SU-DHL-6 (cell line): ENCODE data around the gene EDIL3.

Source experiments
- H2AFZ ChIP-seq: fragments of 200-600 bp; sonication (generic); 2 replicates; pipeline ENCODE4 v1.6.1; 2014; ENCODE audit warnings: low read depth, mild to moderate bottlenecking, moderate library complexity, mixed read lengths, antibody characterized with exemption, low read length; ENCODE audit not compliant: severe bottlenecking
- H3F3A ChIP-seq: fragments of 200-600 bp; shearing (Covaris generic); 2 replicates; pipeline ENCODE4 v1.6.0; 2016; ENCODE audit warnings: antibody characterized with exemption, mild to moderate bottlenecking; ENCODE audit not compliant: insufficient read depth
- H3K27ac ChIP-seq: fragments of 200-600 bp; sonication (generic); 2 replicates; pipeline ENCODE4 v1.5.1; 2016; ENCODE audit warnings: low read depth, mild to moderate bottlenecking, low read length, moderate library complexity, mixed read lengths
- H3K27me3 ChIP-seq: fragments of 200-600 bp; sonication (generic), shearing (Covaris generic); 2 replicates; pipeline ENCODE4 v1.6.0; 2014; ENCODE audit warnings: mild to moderate bottlenecking, low read length
- H3K36me3 ChIP-seq: fragments of 200-600 bp; sonication (generic); 2 replicates; pipeline ENCODE4 v1.6.1; 2014; ENCODE audit warnings: mild to moderate bottlenecking, low read length, mixed read lengths
- H3K4me2 ChIP-seq: fragments of 300-600, 200-600 bp; shearing (Covaris generic), sonication (generic); 2 replicates; pipeline ENCODE4 v1.6.0; 2014; ENCODE audit warnings: low read length, low read depth, mild to moderate bottlenecking; ENCODE audit not compliant: poor library complexity, severe bottlenecking
- H3K4me3 ChIP-seq: fragments of 200-600 bp; sonication (generic); 2 replicates; pipeline ENCODE4 v1.5.1; 2014; ENCODE audit warnings: antibody characterized with exemption, low read length, mild to moderate bottlenecking, mixed read lengths; ENCODE audit not compliant: insufficient read depth, poor library complexity, severe bottlenecking
- H3K79me2 ChIP-seq: fragments of 200-600 bp; sonication (generic); 2 replicates; pipeline ENCODE4 v1.6.1; 2014; ENCODE audit warnings: mild to moderate bottlenecking, low read length, moderate library complexity; ENCODE audit not compliant: insufficient read depth
- H3K9ac ChIP-seq: fragments of 200-600 bp; sonication (generic); 2 replicates; pipeline ENCODE4 v1.7.0; 2014; ENCODE audit warnings: mild to moderate bottlenecking, low read length
- H3K9me2 ChIP-seq: fragments of 200-600 bp; sonication (generic); replicated peaks from 2 replicates; pipeline ENCODE4 v1.6.1; 2014; ENCODE audit warnings: low read length; ENCODE audit not compliant: insufficient read depth
- H3K9me3 ChIP-seq: fragments of 200-600 bp; sonication (generic); 2 replicates; pipeline ENCODE4 v1.6.1; 2014; ENCODE audit warnings: low read length, mixed read lengths; ENCODE audit not compliant: insufficient read depth
- H4K20me1 ChIP-seq: fragments of 200-600 bp; sonication (generic); 2 replicates; pipeline ENCODE4 v1.6.1; 2014; ENCODE audit warnings: low read depth, mild to moderate bottlenecking, antibody characterized with exemption, low read length, moderate library complexity, mixed read lengths
- EZH2phosphoT487 ChIP-seq: fragments of 200-600 bp; sonication (generic), shearing (Covaris generic); conservative IDR thresholded peaks from 2 replicates; pipeline ENCODE4 v1.6.1; 2018; ENCODE audit warnings: mild to moderate bottlenecking, antibody characterized with exemption, low read length, moderate library complexity, mixed read lengths
- TF ChIP-seq, protein P1 (sequence below): fragments of 200-600 bp; sonication (generic); IDR thresholded peaks from one replicate; pipeline ENCODE4 v1.5.1; 2017; ENCODE audit warnings: antibody characterized with exemption, mild to moderate bottlenecking, low read length, moderate library complexity; ENCODE audit not compliant: insufficient read depth, poor library complexity, severe bottlenecking

The EDIL3 gene

DNA sequence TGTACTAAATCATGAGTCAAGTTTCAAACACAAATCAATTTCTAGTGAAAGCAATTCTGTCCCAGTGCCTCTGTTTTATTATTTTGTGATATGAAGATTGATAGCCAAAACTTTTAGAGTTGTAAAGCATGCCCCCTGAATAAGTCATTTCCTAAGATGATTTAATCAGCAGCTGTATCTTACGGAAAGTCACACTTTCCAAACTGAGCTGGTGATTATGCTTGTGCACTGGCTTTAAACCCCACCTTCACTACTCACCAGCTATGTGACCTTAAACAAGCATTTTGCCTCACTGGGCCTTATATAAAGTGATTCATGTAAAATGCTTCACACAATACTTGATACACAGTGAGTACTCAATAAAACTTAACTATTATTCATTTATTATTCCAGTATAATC is 78.1 kb downstream of the EDIL3 start:
- no peak for TF ChIP-seq EZH2phosphoT487
- TF ChIP-seq, protein P1, sequence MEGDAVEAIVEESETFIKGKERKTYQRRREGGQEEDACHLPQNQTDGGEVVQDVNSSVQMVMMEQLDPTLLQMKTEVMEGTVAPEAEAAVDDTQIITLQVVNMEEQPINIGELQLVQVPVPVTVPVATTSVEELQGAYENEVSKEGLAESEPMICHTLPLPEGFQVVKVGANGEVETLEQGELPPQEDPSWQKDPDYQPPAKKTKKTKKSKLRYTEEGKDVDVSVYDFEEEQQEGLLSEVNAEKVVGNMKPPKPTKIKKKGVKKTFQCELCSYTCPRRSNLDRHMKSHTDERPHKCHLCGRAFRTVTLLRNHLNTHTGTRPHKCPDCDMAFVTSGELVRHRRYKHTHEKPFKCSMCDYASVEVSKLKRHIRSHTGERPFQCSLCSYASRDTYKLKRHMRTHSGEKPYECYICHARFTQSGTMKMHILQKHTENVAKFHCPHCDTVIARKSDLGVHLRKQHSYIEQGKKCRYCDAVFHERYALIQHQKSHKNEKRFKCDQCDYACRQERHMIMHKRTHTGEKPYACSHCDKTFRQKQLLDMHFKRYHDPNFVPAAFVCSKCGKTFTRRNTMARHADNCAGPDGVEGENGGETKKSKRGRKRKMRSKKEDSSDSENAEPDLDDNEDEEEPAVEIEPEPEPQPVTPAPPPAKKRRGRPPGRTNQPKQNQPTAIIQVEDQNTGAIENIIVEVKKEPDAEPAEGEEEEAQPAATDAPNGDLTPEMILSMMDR: no peak
- no peaks in the 10 kb centered on the region for H4K20me1 ChIP-seq

DNA sequence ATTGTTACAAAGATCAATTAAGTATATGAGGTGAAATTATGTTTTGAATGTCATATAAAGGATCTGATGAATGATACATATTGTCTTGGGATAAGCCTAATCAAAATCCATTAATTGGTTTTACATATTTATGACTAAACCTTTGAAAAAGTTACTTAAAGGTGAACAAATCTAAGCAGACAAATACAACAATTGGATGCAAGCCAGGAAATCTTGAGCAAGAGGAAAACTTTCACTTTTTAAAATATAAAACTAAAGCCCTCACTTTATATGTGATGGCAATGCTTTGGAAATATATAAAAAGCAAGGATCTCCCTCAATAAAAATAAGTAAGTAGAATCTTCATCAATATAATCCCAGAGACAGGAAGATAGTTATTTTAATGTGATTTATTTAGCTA is 80.1 kb downstream of the EDIL3 start:
- no peaks in the 10 kb centered on the region for H3K27me3 ChIP-seq
- no peaks in the 10 kb centered on the region for H3K36me3 ChIP-seq
- H2AFZ ChIP-seq: no peak overlapping the region
- no peaks in the 10 kb centered on the region for H3K79me2 ChIP-seq
- TF ChIP-seq EZH2phosphoT487: no peak
- TF ChIP-seq, protein P1: no peak
- H4K20me1 ChIP-seq: no peaks in the 10 kb centered on the region
- no peaks in the 10 kb centered on the region for H3K9me3 ChIP-seq
- H3K9ac ChIP-seq: no peak overlapping the region
- no peak overlapping the region for H3K4me2 ChIP-seq
- H3K9me2 ChIP-seq: no peaks in the 10 kb centered on the region
- H3K27ac ChIP-seq: no peak overlapping the region
- no peak overlapping the region for H3K4me3 ChIP-seq
- H3F3A ChIP-seq: no peaks in the 10 kb centered on the region

More for the DNA sequence above, 78.1 kb downstream of the EDIL3 start:
- H3K27me3 ChIP-seq: no peaks in the 10 kb centered on the region
- H3K9ac ChIP-seq: no peak overlapping the region
- H3K79me2 ChIP-seq: no peaks in the 10 kb centered on the region
- no peak overlapping the region for H2AFZ ChIP-seq
- no peaks in the 10 kb centered on the region for H3K36me3 ChIP-seq
- no peaks in the 10 kb centered on the region for H3K9me2 ChIP-seq
- no peak overlapping the region for H3K4me3 ChIP-seq
- H3K4me2 ChIP-seq: no peak overlapping the region
- no peaks in the 10 kb centered on the region for H3K9me3 ChIP-seq
- H3F3A ChIP-seq: no peaks in the 10 kb centered on the region
- H3K27ac ChIP-seq: no peak overlapping the region

GRCh38 chr5:84303315-84303714 is 81.4 kb downstream of the EDIL3 start:
- Histone ChIP-seq H3K27ac (no peak overlapping the region), H3K9me2 (no peaks in the 10 kb centered on the region), H3K9ac (no peak overlapping the region), H4K20me1 (no peaks in the 10 kb centered on the region), H3F3A (no peaks in the 10 kb centered on the region), H3K79me2 (no peaks in the 10 kb centered on the region), H2AFZ (no peak overlapping the region), H3K27me3 (no peaks in the 10 kb centered on the region), H3K36me3 (no peaks in the 10 kb centered on the region), H3K4me2 (no peak overlapping the region), H3K9me3 (no peaks in the 10 kb centered on the region), H3K4me3 (no peak overlapping the region)
- no peak for TF ChIP-seq EZH2phosphoT487
- TF ChIP-seq, protein P1: no peak

- H3K27ac ChIP-seq: no peak overlapping the region
- H3K9ac ChIP-seq: no peak overlapping the region
- H3K9me3 ChIP-seq: no peaks in the 10 kb centered on the region
- H2AFZ ChIP-seq: no peak overlapping the region
- TF ChIP-seq, protein P1: no peak
- no peak for TF ChIP-seq EZH2phosphoT487
- no peaks in the 10 kb centered on the region for H3K9me2 ChIP-seq
- H3F3A ChIP-seq: no peaks in the 10 kb centered on the region
- H3K27me3 ChIP-seq: no peaks in the 10 kb centered on the region
- no peak overlapping the region for H3K4me2 ChIP-seq
- H3K79me2 ChIP-seq: no peaks in the 10 kb centered on the region
- no peak overlapping the region for H3K4me3 ChIP-seq
- no peaks in the 10 kb centered on the region for H4K20me1 ChIP-seq
- no peaks in the 10 kb centered on the region for H3K36me3 ChIP-seq
Observed at GRCh38 chr5:84301535-84301934, 83.1 kb downstream of the EDIL3 start.
